ENCODE data around the gene RBM27.
"Not testable (repeated sequence)": the region's sequence is repeated elsewhere in the genome, so short reads cannot be mapped to it uniquely, and the experiment has no call there.

The RBM27 gene

DNA sequence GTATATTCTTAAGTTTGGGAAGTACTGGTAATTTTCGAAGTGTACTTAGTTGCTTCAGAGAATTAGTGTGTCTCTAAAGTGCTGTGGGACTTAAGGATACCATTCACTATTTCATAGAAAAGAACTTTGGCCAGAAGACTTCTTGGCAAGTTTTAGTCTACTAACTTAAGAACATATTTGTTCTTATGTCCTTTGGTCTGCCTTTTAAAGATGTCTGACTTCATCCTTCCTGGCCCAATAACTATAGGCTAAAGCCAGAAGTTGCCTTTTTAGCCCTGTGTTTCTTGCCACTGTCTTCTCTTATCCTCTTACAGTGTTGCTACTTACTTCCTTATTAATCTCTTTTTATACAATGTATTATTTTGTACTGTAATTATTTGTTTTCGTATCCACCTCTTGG lies 6.3 kb downstream of the RBM27 start:
- no peak for DNase-seq

- DNase-seq, result not testable (repeated sequence)
These were observed 7.4 kb downstream of the RBM27 start for GRCh38 chr5:146210810-146211209.

DNA sequence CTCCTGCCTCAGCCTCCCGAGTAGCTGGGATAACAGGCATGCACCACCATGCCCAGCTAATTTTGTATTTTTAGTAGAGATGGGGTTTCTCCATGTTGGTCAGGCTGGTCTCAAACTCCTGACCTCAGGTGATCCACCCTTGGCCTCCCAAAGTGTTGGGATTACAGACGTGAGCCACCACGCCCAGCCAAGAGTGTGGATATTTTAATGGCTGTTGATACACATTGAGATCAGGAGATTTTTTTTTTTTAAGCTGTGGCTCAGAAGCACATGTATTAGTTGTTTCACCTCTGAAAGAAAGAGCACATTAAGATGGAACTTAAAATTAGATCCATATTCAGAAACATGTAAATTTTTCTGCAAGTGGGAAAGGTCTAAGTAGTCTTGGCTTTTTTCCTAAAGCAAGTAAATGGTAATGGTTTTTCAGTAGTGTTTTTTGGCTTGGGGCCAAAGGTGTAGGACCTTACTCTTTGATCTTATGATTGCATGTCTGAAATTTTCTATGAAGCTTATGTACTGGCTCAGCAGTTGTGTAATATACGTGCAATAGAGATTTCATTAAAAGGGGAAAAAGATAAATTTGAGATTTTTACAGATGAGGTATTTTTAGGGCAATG lies 9.9 kb downstream of the RBM27 start:
- DNase-seq, result no peak

- DNase-seq, result not testable (repeated sequence)
These were observed 11.5 kb downstream of the RBM27 start for GRCh38 chr5:146214881-146215280.

DNA sequence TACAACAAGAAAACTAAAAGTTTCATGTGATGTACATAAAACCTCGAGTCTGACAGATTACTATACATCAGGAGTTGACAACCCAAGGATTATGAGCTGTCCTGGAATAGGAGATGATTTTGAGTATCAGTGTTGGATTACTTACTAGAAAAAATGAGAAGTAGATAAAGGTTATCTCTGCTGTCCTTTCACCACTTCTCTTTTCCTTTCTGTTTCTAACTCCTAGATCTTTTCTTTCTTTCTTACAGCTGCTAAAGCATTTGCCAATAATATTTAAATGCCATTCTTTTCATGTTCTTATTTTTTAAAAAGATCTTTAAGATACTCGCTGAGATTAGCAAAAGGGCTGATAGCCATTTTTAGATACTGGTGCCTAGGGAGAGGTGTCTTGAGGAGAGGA lies 14.8 kb downstream of the RBM27 start:
- DNase-seq, result no peak

DNA sequence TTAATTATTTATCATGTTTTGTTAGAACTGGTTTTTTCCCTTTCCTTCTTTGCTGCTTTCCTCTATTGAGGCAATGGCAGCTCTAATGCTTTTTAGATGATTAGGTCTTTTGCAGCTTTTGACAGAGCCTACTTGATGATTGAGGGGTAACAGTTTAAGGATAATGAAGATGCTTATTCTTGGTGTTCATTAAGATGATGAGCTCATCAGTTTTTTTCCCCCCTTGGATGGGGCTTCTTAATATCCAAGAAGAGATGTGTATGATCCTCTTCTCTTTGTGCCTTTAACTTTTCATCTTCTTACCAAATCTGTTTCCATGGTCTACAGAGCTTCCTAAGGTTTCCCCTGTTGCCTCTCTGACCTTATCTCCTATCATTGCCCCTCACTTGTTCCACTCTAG lies 15.8 kb downstream of the RBM27 start:
- DNase-seq, result no peak

DNA sequence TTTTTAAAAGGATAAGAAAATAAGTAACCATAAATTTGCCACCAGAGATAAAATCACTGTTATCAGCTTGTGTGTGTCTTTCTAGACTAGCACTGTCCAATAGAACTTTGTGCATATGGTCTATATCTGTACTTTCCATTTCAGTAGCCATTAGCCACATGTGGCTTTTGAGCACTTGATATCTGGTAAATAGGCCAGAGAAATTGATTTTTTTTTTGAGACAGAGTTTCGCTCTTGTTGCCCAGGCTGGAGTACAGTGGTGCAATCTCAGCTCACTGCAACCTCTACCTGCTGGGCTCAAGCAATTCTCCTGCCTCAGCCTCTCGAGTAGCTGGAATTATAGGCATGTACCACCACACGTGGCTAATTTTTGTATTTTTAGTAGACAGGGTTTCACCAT lies 17.8 kb downstream of the RBM27 start:
- no peak for DNase-seq

DNA sequence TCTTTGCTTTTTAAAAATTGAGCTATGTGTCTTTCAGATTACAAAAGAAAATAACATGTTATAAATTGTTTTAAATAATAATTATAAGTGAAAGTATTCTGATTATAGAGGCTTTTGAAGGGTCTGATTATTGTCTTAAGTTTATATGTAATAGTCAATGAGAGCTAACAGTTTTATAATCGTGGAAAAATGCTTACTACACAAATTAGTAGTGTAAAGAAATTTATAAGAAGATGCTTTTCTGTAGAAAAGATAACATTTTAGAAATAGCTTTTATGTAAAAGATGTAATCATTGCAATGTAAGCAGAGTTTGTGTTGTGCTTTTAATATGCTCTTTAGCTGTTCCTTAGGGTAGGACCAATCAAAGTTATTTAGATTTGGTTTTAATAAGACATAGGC lies 18.6 kb downstream of the RBM27 start:
- no peak for DNase-seq

- DNase-seq, result no peak
These were observed 19.8 kb downstream of the RBM27 start for GRCh38 chr5:146223179-146223578.

DNA sequence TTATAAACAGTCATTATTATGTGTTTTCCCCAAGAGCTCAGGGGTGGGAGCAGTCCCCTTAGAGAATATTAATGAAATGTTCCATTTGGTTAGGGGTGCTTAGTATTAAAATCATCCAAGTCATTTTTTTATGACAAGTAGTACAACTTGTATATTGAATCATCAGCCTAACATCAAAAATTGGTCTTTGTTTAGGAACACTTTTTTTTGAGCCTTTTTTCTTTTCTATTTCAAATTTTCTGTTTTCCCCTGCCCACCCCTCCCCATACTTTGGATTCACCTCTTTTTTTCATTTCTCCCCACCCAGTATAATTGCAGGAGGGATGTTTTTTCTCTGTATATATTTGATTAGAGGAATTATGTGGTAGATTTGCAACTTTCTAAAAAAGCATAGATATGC lies 25.8 kb downstream of the RBM27 start:
- no peak for DNase-seq

DNA sequence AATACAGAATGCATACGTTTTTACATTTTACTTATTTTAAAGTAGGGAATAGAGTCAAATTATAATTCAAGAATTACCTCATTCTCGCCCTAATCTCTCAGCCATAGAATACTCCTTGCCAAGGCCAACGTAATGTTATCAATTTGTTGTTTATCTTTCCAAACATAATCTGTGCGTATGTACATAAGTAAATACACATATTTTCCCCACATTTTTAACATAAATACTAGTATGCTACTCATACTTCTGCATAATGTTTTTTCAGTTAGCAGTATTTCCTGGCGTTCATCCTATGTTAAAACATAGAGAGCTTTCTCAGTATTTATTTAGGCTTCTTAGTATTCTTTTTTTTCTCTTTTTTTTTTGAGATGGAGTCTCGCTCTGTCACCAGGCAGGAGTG lies 28.8 kb downstream of the RBM27 start:
- DNase-seq, result no peak

- no peak for DNase-seq
These were observed 30.0 kb downstream of the RBM27 start for GRCh38 chr5:146233441-146233840.

DNA sequence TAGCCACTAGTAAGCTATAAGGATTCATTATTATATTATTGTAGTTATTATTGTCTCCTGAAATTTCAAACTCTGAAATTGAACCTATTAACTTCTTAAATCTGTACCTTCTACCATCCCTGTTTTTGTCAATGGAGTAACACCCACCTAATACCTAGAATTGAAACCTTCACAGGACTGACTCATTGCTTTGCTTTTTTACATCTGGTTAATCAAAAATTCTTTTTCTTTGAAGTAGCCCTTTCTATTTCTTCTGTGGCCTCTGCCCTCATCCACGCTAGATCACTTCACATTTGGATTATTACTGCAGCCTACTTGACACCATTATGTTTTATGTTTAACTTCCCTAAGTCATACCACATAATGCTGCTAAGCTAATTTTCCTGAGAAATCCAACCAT lies 35.6 kb downstream of the RBM27 start:
- no peak for DNase-seq

- DNase-seq, result no peak
These were observed 37.5 kb downstream of the RBM27 start for GRCh38 chr5:146240951-146241350.

DNA sequence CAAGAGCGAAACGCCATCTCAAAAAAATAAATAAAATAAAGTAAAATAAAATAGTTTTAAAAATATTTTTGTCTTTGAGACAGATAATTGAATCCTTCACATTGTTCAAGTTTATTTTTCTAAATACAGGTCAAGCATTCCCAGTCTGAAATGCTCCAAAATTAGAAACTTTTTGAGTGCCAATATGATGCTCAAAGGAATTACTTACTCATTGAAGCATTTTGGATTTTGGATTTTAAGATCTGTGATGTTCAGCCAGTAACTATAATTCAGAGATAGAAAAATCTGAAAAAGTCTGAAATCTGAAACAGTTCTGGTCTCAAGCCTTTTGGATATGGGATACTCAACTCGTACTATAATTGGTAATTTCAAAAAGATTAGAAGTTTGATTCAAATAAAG lies 39.8 kb downstream of the RBM27 start:
- DNase-seq, result no peak

DNA sequence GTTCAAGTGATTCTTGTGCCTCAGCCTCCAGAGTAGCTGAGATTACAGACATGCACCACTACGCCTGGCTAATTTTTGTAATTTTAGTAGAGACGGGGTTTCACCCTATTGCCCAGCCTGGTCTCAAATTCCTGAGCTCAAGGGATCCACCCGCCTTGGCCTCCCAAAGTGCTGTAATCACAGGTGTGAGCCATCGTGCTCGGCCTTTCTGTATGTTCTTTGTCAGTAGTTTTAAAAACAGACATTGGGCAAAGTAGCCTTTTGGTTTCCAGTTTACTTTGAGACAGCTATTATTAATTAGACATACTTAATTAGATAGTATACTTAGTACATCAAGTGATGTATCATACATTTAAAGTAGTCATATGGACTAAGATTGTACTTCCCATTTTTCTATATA lies 45.2 kb downstream of the RBM27 start:
- no peak for DNase-seq

GRCh38 chr5:146249801-146250200 lies 46.4 kb downstream of the RBM27 start:
- no peak for DNase-seq
